ENCODE data around the gene DERL3. TPM values are rescaled to one million over a fixed set of nuclear protein-coding genes. Genes with fewer than 3 reads are reported as not detected.

DERL3 gene
- total RNA-seq, 1 donor from 2014 or later, result 0.12 TPM

Other genes with a start within 250 kb of the DERL3 start
- not detected in 2 replicates for gene DRICH1, start 206.7 kb downstream of the DERL3 start, total RNA-seq
- not detected in 2 replicates for gene RGL4, start 148.0 kb downstream of the DERL3 start, total RNA-seq
- 3.6 and 6.0 TPM in 2 replicates for gene ZNF70, start 87.9 kb downstream of the DERL3 start, total RNA-seq
- not detected in 2 replicates for gene VPREB3, start 84.6 kb downstream of the DERL3 start, total RNA-seq
- 0.41 TPM in 1 of 2 replicates, not detected in the other for gene C22orf15, start 76.0 kb downstream of the DERL3 start, total RNA-seq
- 15.2 and 24.3 TPM in 2 replicates for gene CHCHD10, start 71.0 kb downstream of the DERL3 start, total RNA-seq
- 17.9 and 21.2 TPM in 2 replicates for gene MMP11, start 66.2 kb downstream of the DERL3 start, total RNA-seq
- 113 and 126 TPM in 2 replicates for gene SMARCB1, start 52.0 kb downstream of the DERL3 start, total RNA-seq
- 10.5 and 17.1 TPM in 2 replicates for gene SLC2A11, start 18.9 kb upstream of the DERL3 start, total RNA-seq
- gene MIF, start 55.4 kb upstream of the DERL3 start, total RNA-seq, result 628 and 690 TPM in 2 replicates
- gene GSTT2B, start 122.2 kb upstream of the DERL3 start, total RNA-seq, result 3.0 and 20.1 TPM in 2 replicates
- gene DDTL, start 127.9 kb upstream of the DERL3 start, total RNA-seq, result 2.6 TPM in 1 of 2 replicates, not detected in the other
- 94.8 and 116 TPM in 2 replicates for gene DDT, start 135.4 kb upstream of the DERL3 start, total RNA-seq
- gene GSTT2, start 141.1 kb upstream of the DERL3 start, total RNA-seq, result 0.41 TPM in 1 of 2 replicates, not detected in the other
- not detected in 2 replicates for gene GSTT4, start 166.4 kb upstream of the DERL3 start, total RNA-seq
- 35.2 and 52.6 TPM in 2 replicates for gene CABIN1, start 172.3 kb upstream of the DERL3 start, total RNA-seq